ENCODE results near the gene SMIM24. TPM values are rescaled to one million over a fixed set of nuclear protein-coding genes. Genes with fewer than 3 reads are reported as not detected.

SMIM24 gene
- total RNA-seq, 4 donors from 2014 or later = not detected

- DNase-seq = no peak
- in situ Hi-C loops (cut with MboI; ENCODE audit: low sequenced_read_pairs in 4 of 4) = no loop called here
- no peak for ATAC-seq
- Histone ChIP-seq H3K27ac (no peak overlapping the region), H3K9me3 (no peaks in the 10 kb centered on the region), H3K36me3 (peaks cover 0 to 59% of the 10 kb centered on the region in 2 donors), H3K4me1 (no peaks in the 10 kb centered on the region), H3K4me3 (no peak overlapping the region), H3K27me3 (no peaks in the 10 kb centered on the region)
- TF ChIP-seq CTCF (IDR thresholded peaks at IDR 0.05 in 4 of 5, conservative IDR thresholded peaks at IDR 0.05 in 1 of 5) (no peak), POLR2A (IDR thresholded peaks at IDR 0.05) (no peak)
- intact Hi-C loops (cut with DNase I; ENCODE audit: low total_unique reads) = no loop called here
Observed at GRCh38 chr19:3526507-3527237, 46.3 kb upstream of the SMIM24 start.

GRCh38 chr19:3524904-3525451 is 44.7 kb upstream of the SMIM24 start:
- no peak overlapping the region for H3K4me3 ChIP-seq
- ATAC-seq = no peak
- H3K36me3 ChIP-seq = peaks cover 0 to 52% of the 10 kb centered on the region in 2 donors
- H3K27me3 ChIP-seq = no peaks in the 10 kb centered on the region
- H3K27ac ChIP-seq = no peak overlapping the region
- H3K4me1 ChIP-seq = no peaks in the 10 kb centered on the region
- TF ChIP-seq CTCF (IDR thresholded peaks at IDR 0.05 in 4 of 5, conservative IDR thresholded peaks at IDR 0.05 in 1 of 5) = no peak
- TF ChIP-seq POLR2A (IDR thresholded peaks at IDR 0.05) = no peak
- no peaks in the 10 kb centered on the region for H3K9me3 ChIP-seq
- intact Hi-C loops (cut with DNase I; ENCODE audit: low total_unique reads) = no loop called here
- no peak for DNase-seq
- in situ Hi-C loops (cut with MboI; ENCODE audit: low sequenced_read_pairs in 4 of 4) = no loop called here

- Histone ChIP-seq H3K36me3 (peaks cover 0 to 52% of the 10 kb centered on the region in 2 donors), H3K27ac (no peak overlapping the region), H3K27me3 (no peaks in the 10 kb centered on the region), H3K9me3 (no peaks in the 10 kb centered on the region), H3K4me3 (no peak overlapping the region), H3K4me1 (no peaks in the 10 kb centered on the region)
- no peak for TF ChIP-seq CTCF (IDR thresholded peaks at IDR 0.05 in 4 of 5, conservative IDR thresholded peaks at IDR 0.05 in 1 of 5)
- no peak for TF ChIP-seq POLR2A (IDR thresholded peaks at IDR 0.05)
- intact Hi-C loops (cut with DNase I; ENCODE audit: low total_unique reads) (no loop called here), in situ Hi-C loops (cut with MboI; ENCODE audit: low sequenced_read_pairs in 4 of 4) (no loop called here)
- ATAC-seq = no peak
- no peak for DNase-seq
Observed at GRCh38 chr19:3524078-3524842, 43.9 kb upstream of the SMIM24 start.

- no peaks in the 10 kb centered on the region for H3K4me1 ChIP-seq
- intact Hi-C loops (cut with DNase I; ENCODE audit: low total_unique reads) = no loop called here
- H3K27me3 ChIP-seq = no peaks in the 10 kb centered on the region
- no peak overlapping the region for H3K27ac ChIP-seq
- no peak overlapping the region for H3K4me3 ChIP-seq
- DNase-seq (no peak), ATAC-seq (no peak)
- no peak for TF ChIP-seq CTCF (IDR thresholded peaks at IDR 0.05 in 4 of 5, conservative IDR thresholded peaks at IDR 0.05 in 1 of 5)
- TF ChIP-seq POLR2A (IDR thresholded peaks at IDR 0.05) = no peak
- no peaks in the 10 kb centered on the region for H3K9me3 ChIP-seq
- peaks cover 0 to 52% of the 10 kb centered on the region in 2 donors for H3K36me3 ChIP-seq
- in situ Hi-C loops (cut with MboI; ENCODE audit: low sequenced_read_pairs in 4 of 4) = no loop called here
Observed at GRCh38 chr19:3523361-3524077, 43.2 kb upstream of the SMIM24 start.

All from gastrocnemius medialis (tissue), 4 donors.